ENCODE results near the gene GPANK1.
A peak's percentile ranks its signal among the peaks of the same experiment; 100 is the strongest.

The GPANK1 gene

GRCh38 chr6:31661262-31662123 is 3.3 kb downstream of the GPANK1 start:
- no peak for DNase-seq

- DNase-seq, result peak; percentile 74 to 85
Observed at GRCh38 chr6:31660381-31661261, 4.2 kb downstream of the GPANK1 start, which contains the start of gene C6orf47. Gene C6orf47, minus strand, starts transcription at chr6:31660778. Its CDS starts 831 bp downstream, at chr6:31659947.

GRCh38 chr6:31659649-31660380 is 5.0 kb downstream of the GPANK1 start:
- DNase-seq, result no peak

- DNase-seq, result no peak
Observed at GRCh38 chr6:31658983-31659648, 5.7 kb downstream of the GPANK1 start.

GRCh38 chr6:31658158-31658688 is 6.6 kb downstream of the GPANK1 start:
- no peak for DNase-seq

GRCh38 chr6:31657406-31658157 is 7.2 kb downstream of the GPANK1 start:
- no peak for DNase-seq

- DNase-seq, result no peak
Observed at GRCh38 chr6:31655349-31656237, 9.2 kb downstream of the GPANK1 start, which contains the start of gene APOM. Gene APOM, plus strand, starts transcription at chr6:31655894. Its CDS starts 73 bp downstream, at chr6:31655967.

- DNase-seq, result no peak
Observed at GRCh38 chr6:31654574-31655348, 10.0 kb downstream of the GPANK1 start.

- peak in 1 of 2 experiments; percentile 97 for DNase-seq
Observed at GRCh38 chr6:31652925-31653724, 11.7 kb downstream of the GPANK1 start.

- peak; percentile 64 to 71 for DNase-seq
Observed at GRCh38 chr6:31651602-31652191, 13.1 kb downstream of the GPANK1 start.

GRCh38 chr6:31645325-31645724 is 19.5 kb downstream of the GPANK1 start:
- DNase-seq, result no peak

GRCh38 chr6:31643818-31644454 is 20.9 kb downstream of the GPANK1 start:
- no peak for DNase-seq

- no peak for DNase-seq
Observed at GRCh38 chr6:31642798-31643570, 21.8 kb downstream of the GPANK1 start.

GRCh38 chr6:31641370-31641769 is 23.4 kb downstream of the GPANK1 start:
- DNase-seq, result no peak

- DNase-seq, result no peak
Observed at GRCh38 chr6:31640612-31641011, 24.2 kb downstream of the GPANK1 start.

- DNase-seq, result no peak
Observed at GRCh38 chr6:31639449-31639861, 25.3 kb downstream of the GPANK1 start.

GRCh38 chr6:31639043-31639442 is 25.8 kb downstream of the GPANK1 start:
- no peak for DNase-seq
